LNCAP (cell line): ENCODE results near the gene BCL2L1.

ENCODE experiments used
- TF ChIP-seq, protein P1 (sequence below): fragments of 450-650 bp; IDR thresholded peaks from 2 replicates; pipeline ENCODE4 v1.5.1; 2017; ENCODE audit warnings: mild to moderate bottlenecking

Gene BCL2L1

DNA sequence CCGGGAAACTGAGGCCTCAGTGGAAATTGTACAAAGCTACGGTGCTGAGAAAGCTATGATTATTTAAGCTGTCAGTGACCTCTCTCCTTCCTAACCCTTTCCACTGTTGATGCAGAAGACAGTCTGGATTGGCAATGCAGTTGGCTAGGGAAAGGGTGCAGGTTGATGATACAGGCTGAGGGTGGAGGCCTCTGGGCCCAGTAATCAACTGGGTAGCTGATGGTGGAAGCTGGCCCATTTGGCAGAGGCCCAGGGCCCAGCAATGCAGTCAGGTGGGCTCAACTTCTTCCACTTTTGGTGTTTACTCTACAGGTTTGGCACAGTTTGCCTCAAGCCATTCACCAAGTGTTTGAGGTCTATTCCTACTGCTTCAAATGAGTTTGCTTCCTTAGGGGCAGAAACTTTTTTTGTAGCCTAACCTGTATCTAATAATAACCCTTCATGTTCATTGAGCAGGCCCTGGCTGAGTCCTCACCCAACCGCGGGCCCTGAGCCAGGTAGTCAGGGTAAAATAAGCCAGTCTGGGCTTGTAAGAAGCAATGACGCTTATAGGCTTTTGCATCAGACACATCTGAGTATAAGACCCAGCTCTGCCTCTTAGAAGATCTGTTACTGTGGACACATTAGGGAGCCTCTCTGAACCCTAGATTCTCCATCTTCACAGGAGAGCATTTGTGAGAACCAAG lies 12.1 kb downstream of the BCL2L1 start:
- TF ChIP-seq, protein P1, sequence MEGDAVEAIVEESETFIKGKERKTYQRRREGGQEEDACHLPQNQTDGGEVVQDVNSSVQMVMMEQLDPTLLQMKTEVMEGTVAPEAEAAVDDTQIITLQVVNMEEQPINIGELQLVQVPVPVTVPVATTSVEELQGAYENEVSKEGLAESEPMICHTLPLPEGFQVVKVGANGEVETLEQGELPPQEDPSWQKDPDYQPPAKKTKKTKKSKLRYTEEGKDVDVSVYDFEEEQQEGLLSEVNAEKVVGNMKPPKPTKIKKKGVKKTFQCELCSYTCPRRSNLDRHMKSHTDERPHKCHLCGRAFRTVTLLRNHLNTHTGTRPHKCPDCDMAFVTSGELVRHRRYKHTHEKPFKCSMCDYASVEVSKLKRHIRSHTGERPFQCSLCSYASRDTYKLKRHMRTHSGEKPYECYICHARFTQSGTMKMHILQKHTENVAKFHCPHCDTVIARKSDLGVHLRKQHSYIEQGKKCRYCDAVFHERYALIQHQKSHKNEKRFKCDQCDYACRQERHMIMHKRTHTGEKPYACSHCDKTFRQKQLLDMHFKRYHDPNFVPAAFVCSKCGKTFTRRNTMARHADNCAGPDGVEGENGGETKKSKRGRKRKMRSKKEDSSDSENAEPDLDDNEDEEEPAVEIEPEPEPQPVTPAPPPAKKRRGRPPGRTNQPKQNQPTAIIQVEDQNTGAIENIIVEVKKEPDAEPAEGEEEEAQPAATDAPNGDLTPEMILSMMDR = no peak

DNA sequence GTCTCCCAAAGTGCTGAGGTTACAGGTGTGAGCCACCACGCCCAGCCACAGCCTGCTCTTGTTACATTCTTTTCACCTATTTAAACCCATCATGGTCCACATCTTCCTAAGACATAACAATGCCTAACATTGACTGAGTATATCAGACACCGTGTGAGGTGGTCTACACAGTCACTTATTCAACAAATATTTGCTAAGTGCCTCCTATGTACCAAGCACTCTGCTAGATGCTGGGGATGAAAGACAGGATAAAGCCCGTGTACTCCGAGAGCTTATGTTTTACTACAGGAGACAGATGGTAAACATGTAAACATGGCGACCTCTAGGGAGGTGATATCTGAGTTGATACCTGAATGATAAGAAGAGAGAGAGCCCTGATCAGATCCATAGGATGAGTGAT lies 12.7 kb downstream of the BCL2L1 start:
- TF ChIP-seq, protein P1 = no peak

DNA sequence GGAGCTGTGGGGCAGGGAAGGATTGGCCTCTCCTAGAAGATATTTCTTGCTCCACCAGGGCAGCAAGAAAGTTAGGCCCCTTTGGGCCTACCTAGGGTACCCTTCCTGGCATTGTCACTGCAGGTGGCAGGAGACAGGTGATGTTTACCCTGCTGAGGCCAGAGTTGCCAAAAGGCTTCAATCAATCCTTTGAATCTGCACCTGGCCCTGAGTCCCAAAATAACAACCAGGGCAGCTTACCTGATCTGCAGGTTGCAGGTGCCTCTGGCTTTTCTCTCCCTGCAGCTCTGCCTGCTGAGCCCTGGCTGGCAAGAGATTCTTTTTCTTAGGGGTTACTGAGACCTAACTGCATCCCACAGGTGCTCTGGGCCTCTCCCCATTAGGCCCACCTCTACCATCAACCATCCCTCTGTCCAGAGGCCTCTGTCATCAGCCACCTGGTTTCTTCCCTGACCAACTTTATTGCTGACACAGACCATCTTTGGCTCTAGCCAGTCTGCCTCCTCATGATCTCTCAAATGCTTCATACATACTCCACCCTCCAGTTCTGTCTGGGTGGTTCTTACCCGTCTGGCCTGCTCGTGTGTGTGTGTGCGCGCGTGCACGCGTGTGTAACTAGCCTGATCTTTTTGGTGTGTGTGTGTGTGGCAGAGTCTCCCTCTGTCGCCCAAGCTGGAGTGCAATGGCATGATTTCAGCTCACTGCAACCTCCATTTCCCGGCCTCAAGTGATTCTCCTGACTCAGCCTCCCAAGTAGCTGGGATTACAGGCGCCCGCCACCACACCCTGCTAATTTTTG lies 13.7 kb downstream of the BCL2L1 start:
- TF ChIP-seq, protein P1 = no peak

DNA sequence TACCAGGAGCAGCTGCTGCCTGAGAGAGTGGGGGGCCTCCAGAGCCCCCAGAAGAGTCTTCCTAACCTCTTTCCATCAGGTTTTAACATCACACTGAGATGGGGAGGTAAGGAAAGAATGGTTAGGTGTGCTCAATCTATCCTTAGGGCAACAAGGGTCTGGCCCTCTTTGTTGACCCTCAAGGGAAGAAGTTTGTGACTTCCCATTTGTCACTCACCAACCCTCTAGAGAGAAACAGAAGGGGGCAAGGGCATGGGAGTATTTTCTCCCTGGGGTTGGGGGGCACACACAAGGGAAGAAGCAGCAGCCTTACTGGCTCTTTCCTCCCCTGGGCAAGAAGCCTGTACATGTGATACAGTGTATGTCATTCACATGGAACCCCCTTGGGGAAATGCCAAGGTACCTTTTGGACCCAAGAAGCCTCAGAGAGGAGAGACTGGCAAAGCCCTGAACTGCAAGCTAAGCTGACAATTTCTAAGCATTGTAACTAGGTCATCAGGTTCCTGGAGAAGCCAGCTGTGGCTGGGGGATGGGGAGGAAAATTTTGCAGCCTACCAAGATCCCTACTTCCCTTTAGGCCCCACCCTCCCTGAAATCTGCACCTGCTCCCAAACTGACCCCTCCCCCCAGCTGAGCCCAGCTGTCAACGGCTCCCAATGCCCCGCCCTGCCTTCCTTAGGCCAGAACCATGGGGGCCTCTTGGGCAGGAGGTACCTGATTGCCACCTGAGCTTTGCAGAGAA lies 14.5 kb downstream of the BCL2L1 start:
- TF ChIP-seq, protein P1 = no peak

DNA sequence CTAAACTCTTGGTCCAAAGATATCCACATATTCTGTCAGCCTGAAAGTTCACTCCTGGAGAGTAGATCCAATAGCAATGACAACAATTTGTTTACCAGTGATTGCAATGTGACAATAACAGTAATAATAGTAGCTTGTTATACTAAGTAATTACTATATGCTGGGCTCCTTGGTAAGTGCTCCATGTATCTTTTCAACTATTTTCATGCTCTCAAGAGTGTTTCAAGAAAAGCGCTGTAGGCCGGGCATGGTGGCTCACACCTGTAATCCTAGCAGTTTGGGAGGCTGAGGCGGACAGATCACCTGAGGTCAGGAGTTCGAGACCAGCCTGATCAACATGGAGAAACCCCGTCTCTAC lies 15.4 kb downstream of the BCL2L1 start:
- TF ChIP-seq, protein P1 = no peak

DNA sequence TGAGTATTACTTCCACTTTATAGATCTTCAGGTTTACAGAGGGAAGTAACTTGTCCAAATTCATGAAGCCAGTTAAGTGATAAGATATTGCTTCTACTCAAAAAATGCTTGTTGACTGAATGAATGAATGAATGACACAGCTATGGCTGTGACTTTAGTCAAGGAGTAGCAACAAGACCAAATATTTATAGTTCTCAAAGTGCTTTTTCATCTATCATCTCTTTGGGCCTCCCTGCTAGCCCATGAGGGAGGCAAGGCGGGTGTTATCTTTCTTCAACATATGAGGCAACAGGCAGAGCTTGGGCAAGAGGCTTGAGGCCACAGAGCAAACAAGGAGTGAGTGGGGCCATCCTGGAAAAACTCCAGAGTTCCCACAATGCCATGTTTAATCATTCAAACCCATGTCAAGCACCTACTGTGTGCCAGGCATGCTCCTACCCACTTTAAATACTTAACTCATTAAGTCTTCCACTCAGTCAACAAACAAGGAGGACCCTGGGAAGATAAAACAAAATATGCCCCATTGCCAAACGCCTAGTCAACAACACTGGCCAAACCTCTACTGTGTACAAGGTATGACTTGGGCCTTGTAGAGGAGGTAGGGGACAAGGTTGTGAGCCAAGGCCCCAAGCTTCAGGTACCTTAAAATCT lies 15.9 kb downstream of the BCL2L1 start:
- TF ChIP-seq, protein P1 = no peak
